Sigmoid colon (tissue), 3 donors: ENCODE data around the gene NCOA7.

Experiments used
- POLR2A ChIP-seq, 2 donors: fragments of 450-650 bp; IDR thresholded peaks; one replicate each; pipeline ENCODE4 v1.6.1; 2016; ENCODE audit warnings: antibody characterized with exemption in 2 of 2, mild to moderate bottlenecking in 2 of 2, moderate library complexity in 2 of 2
- TF ChIP-seq, protein P1 (sequence below), 4 experiments: fragments of 450-650 bp in 3 of 4; fragments of 200-600 bp in 1 of 4; IDR thresholded peaks; one replicate each; pipeline ENCODE4 v1.5.1; 2016 to 2019; ENCODE audit warnings: antibody characterized with exemption in 4 of 4, mild to moderate bottlenecking in 3 of 4, moderate library complexity in 2 of 4

DNA sequence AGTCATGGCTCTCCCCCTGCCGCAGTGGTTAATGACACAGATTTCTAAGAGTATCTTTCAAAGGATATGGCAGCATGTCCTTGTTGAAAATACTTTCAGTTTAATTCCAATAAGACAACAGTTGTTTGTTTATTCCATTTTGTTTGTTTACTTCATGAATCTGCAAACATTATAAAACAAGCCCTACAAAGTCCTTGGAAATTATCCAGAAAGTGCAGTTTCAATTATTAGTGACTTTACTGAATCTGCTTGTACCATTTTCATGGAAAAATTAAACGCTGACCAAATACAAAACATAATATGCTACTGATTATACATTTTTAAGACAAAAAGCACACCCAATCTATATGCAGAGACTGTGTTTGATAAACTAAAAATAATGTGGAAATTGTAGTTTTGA, 38.0 kb upstream of the NCOA7 start:
- TF ChIP-seq POLR2A (IDR thresholded peaks at IDR 0.05), result no peak
- TF ChIP-seq, protein P1, sequence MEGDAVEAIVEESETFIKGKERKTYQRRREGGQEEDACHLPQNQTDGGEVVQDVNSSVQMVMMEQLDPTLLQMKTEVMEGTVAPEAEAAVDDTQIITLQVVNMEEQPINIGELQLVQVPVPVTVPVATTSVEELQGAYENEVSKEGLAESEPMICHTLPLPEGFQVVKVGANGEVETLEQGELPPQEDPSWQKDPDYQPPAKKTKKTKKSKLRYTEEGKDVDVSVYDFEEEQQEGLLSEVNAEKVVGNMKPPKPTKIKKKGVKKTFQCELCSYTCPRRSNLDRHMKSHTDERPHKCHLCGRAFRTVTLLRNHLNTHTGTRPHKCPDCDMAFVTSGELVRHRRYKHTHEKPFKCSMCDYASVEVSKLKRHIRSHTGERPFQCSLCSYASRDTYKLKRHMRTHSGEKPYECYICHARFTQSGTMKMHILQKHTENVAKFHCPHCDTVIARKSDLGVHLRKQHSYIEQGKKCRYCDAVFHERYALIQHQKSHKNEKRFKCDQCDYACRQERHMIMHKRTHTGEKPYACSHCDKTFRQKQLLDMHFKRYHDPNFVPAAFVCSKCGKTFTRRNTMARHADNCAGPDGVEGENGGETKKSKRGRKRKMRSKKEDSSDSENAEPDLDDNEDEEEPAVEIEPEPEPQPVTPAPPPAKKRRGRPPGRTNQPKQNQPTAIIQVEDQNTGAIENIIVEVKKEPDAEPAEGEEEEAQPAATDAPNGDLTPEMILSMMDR (IDR thresholded peaks at IDR 0.05), result no peak
